Karpas-422 (cell line): Measurements from ENCODE around the gene AVP. TPM values are rescaled to one million over a fixed set of nuclear protein-coding genes. Genes with fewer than 3 reads are reported as not detected.
A peak's percentile ranks its signal among the peaks of the same experiment; 100 is the strongest.
"Not testable (repeated sequence)": the region's sequence is repeated elsewhere in the genome, so short reads cannot be mapped to it uniquely, and the experiment has no call there.

Experiments used
- DNase-seq: peaks from one replicate; pipeline ENCODE4 v3.0.0-alpha.2; 2015
- H2AFZ ChIP-seq: fragments of 200-600 bp; sonication (generic); 2 replicates; pipeline ENCODE4 v1.6.1; 2014; ENCODE audit warnings: antibody characterized with exemption, low read length, mixed read lengths
- H3K27ac ChIP-seq: fragments of 200-600 bp; sonication (generic); 2 replicates; pipeline ENCODE4 v1.5.1; 2014; ENCODE audit warnings: mild to moderate bottlenecking, low read length, moderate library complexity
- H3K27me3 ChIP-seq: fragments of 200-600 bp; sonication (generic); 2 replicates; pipeline ENCODE4 v1.6.1; 2014; ENCODE audit warnings: low read length, mixed read lengths
- H3K36me3 ChIP-seq: fragments of 200-600 bp; sonication (generic); 2 replicates; pipeline ENCODE4 v1.6.1; 2014; ENCODE audit warnings: low read length, mixed read lengths; ENCODE audit not compliant: insufficient read depth
- H3K4me1 ChIP-seq: fragments of 200-600 bp; sonication (generic); 2 replicates; pipeline ENCODE4 v1.6.1; 2014; ENCODE audit warnings: mild to moderate bottlenecking, low read length, mixed read lengths
- H3K4me2 ChIP-seq: fragments of 200-600 bp; sonication (generic); 2 replicates; pipeline ENCODE4 v1.6.1; 2014; ENCODE audit warnings: low read length, low read depth, mild to moderate bottlenecking; ENCODE audit not compliant: poor library complexity, severe bottlenecking
- H3K4me3 ChIP-seq: fragments of 200-600 bp; sonication (generic); 2 replicates; pipeline ENCODE4 v1.5.1; 2014; ENCODE audit warnings: mild to moderate bottlenecking, antibody characterized with exemption, low read length, mixed read lengths
- H3K79me2 ChIP-seq: fragments of 200-600 bp; sonication (generic); 2 replicates; pipeline ENCODE4 v1.6.1; 2014; ENCODE audit warnings: mild to moderate bottlenecking, low read length, mixed read lengths
- H3K9ac ChIP-seq: fragments of 200-600 bp; sonication (generic); 2 replicates; pipeline ENCODE4 v1.6.0; 2014; ENCODE audit warnings: low read length
- H3K9me2 ChIP-seq: fragments of 200-600 bp; sonication (generic), shearing (Covaris generic); replicated peaks from 2 replicates; pipeline ENCODE4 v1.6.0; 2014; ENCODE audit warnings: mild to moderate bottlenecking, low read length, moderate library complexity; ENCODE audit not compliant: insufficient read depth
- H3K9me3 ChIP-seq: fragments of 300-700, 200-600 bp; sonication (generic); 2 replicates; pipeline ENCODE4 v1.6.1; 2014; ENCODE audit warnings: low read length, mixed read lengths
- H4K20me1 ChIP-seq: fragments of 200-600 bp; sonication (generic); 2 replicates; pipeline ENCODE4 v1.6.1; 2014; ENCODE audit warnings: mild to moderate bottlenecking, antibody characterized with exemption, low read length, low read depth; ENCODE audit not compliant: insufficient read depth
- total RNA-seq: library from RNA; depleted of rRNA; stranded (reverse); fragments of >200 nt; shearing (Covaris generic); gene quantifications from 2 replicates; pipeline ENCODE4 v1.2.3, GENCODE V29; 2014; ENCODE audit warnings: low replicate concordance

AVP gene
- total RNA-seq, 1 experiment from 2014 or later: not detected

- H3K36me3 ChIP-seq: no peaks in the 10 kb centered on the region
- H3K27ac ChIP-seq: no peak within 1 kb of the TSS
- no peak within 1 kb of the TSS for H2AFZ ChIP-seq
- no peaks in the 10 kb centered on the region for H3K79me2 ChIP-seq
- no peak for DNase-seq
- H3K9ac ChIP-seq: no peak within 1 kb of the TSS
- no peaks in the 10 kb centered on the region for H3K4me1 ChIP-seq
- no peak within 1 kb of the TSS for H3K4me2 ChIP-seq
- no peaks in the 10 kb centered on the region for H3K9me3 ChIP-seq
- H4K20me1 ChIP-seq: no peaks in the 10 kb centered on the region
- H3K9me2 ChIP-seq: no peaks in the 10 kb centered on the region
- no peaks in the 10 kb centered on the region for H3K27me3 ChIP-seq
- H3K4me3 ChIP-seq: no peak within 1 kb of the TSS
These were observed 12.7 kb downstream of the AVP start, which contains the start of gene OXT for GRCh38 chr20:3071610-3072529. Gene OXT (plus strand): TSS chr20:3071620. CDS start chr20:3071656, 36 bp downstream.

DNA sequence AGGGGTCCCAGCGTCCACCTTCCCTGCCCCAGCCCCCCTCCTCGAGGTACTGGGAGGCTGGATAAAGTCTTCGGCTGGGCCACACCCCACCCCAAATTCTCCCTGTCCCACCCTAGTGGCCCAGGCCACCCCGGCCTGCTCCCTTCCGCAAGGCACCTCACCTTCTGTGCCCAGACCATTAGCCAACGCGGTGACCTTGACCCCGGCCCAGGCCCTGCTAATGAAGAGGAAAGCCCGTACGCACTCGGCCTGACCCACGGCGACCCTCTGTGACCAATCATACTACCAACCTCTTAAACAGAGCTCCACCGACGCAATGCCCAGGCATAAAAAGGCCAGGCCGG is 13.3 kb downstream of the AVP start:
- Histone ChIP-seq H3K79me2 (no peaks in the 10 kb centered on the region), H3K4me2 (no peak overlapping the region), H3K27me3 (no peaks in the 10 kb centered on the region), H3K9me2 (no peaks in the 10 kb centered on the region), H2AFZ (no peak overlapping the region), H4K20me1 (no peaks in the 10 kb centered on the region), H3K4me1 (no peaks in the 10 kb centered on the region), H3K36me3 (no peaks in the 10 kb centered on the region), H3K27ac (no peak overlapping the region), H3K9ac (no peak overlapping the region), H3K9me3 (no peaks in the 10 kb centered on the region), H3K4me3 (no peak overlapping the region)
- no peak for DNase-seq

GRCh38 chr20:3070725-3071124 is 13.8 kb downstream of the AVP start:
- Histone ChIP-seq H4K20me1 (no peaks in the 10 kb centered on the region), H3K9me3 (no peaks in the 10 kb centered on the region), H3K4me3 (no peak overlapping the region), H3K9ac (no peak overlapping the region), H3K27ac (no peak overlapping the region), H3K4me2 (no peak overlapping the region), H3K36me3 (no peaks in the 10 kb centered on the region), H2AFZ (no peak overlapping the region), H3K27me3 (no peaks in the 10 kb centered on the region), H3K9me2 (no peaks in the 10 kb centered on the region), H3K79me2 (no peaks in the 10 kb centered on the region), H3K4me1 (no peaks in the 10 kb centered on the region)
- DNase-seq: no peak

DNA sequence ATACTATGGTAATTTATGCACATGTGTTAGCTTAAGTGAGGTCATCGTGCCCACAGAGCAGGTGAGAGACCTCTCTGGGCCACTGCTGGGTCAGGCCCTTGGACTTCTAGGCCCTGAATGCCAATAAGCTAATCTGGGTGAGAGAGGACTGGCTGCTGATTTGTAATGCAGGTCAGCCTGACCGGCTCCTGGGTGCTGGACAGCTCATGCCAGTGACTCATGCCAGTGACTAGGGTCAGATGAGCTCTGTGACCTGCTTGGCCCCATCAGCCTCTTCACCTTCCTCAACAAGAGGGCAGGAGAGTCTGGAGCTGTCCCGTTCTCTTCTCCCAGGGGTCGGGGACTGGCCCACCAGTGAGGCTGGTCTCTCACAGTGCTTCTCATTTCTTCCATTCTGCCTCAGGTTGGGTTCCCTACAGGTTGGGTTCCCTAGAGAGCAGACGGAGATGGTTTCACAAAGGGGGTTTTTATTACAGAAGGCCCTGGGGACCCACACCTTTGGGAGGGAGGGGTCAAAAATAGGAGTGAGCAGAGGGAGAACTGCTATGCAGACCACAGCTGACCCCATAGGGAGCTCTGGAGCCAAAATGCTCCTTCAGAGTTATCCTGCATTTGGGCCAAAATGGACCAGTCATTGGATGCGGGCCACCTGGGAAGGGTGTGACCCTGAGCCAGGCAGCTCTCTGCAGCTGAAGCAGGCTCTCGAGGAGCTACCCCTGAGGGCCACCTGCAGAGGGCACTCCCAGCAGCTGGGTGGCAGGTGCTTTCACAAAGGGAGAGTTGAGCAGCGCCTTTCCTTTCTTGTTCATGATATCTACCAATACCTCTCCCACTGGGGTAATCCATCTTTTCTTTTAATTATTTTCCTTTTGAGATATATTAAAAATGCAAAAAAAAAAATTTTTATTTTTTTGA is 15.3 kb downstream of the AVP start:
- Histone ChIP-seq H3K9me3 (no peaks in the 10 kb centered on the region), H3K9me2 (no peaks in the 10 kb centered on the region), H4K20me1 (no peaks in the 10 kb centered on the region), H3K27me3 (no peaks in the 10 kb centered on the region), H3K79me2 (no peaks in the 10 kb centered on the region), H3K4me1 (no peaks in the 10 kb centered on the region), H3K4me3 (no peak overlapping the region), H3K36me3 (no peaks in the 10 kb centered on the region), H3K9ac (no peak overlapping the region), H2AFZ (no peak overlapping the region), H3K4me2 (no peak overlapping the region), H3K27ac (no peak overlapping the region)
- peak; percentile 73 for DNase-seq

DNA sequence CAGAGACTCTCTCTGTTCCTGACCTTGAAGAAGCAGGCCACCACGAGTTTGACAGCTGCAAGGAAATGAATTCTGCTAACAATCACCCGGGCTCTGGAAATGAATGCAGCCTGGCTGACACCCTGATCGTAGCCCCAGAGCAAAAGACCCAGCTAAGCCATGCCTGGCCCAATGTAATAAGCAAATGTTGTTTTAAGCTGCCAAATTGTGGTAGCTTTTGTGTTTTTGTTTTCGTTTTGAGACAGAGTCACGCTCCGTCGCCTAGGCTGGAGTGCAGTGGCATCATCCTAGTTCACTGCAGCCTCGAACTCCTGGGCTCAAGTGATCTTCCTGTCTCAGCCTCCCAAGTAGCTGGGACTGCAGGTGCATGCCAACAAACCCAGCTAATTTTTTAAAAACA is 16.4 kb downstream of the AVP start:
- H3K9me3 ChIP-seq: no peaks in the 10 kb centered on the region
- H2AFZ ChIP-seq: no peak overlapping the region
- no peak overlapping the region for H3K4me2 ChIP-seq

DNA sequence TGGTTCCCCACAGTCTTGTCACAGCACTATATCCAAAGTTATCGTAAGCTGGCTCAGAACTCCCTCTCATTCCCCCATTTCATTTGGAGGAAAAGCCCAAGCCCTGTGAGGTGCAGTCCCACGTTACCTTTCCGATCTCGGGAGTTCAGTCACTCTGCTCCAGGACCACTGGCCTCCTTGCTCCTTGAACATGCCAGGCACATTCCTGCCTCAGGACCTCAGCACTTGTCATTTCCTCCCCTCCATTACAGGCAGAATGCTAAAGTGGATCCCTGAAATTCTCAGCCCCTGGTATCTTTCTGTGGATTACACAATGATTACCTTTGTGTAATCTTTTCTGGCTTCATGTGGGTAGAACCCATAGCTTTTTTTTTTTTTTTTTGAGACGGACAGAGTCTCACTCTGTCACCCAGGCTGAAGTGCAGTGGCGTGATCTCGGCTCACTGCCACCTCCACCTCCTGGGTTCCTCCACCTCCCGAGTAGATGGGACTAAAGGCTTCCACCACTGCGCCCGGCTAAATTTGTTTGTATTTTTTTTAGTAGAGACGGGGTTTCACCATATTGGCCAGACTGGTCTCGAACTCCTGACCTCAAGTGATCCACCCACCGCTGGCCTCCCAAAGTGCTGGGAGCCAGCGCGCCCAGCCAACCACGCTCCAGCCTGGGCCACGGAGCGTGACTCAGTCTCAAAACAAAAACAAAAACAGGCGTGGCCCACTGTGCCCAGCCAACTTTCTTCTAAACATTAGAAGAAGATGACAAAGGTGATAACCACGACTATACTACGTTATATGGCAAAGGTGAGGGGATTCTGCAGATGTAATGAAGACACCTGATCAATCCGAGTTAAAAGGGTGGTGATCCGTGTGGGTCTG is 17.1 kb downstream of the AVP start:
- no peak overlapping the region for H3K9ac ChIP-seq
- no peak overlapping the region for H3K4me2 ChIP-seq
- H3K79me2 ChIP-seq: no peaks in the 10 kb centered on the region
- H3K9me3 ChIP-seq: no peaks in the 10 kb centered on the region
- no peaks in the 10 kb centered on the region for H3K4me1 ChIP-seq
- H3K4me3 ChIP-seq: no peak overlapping the region
- DNase-seq: no peak
- no peaks in the 10 kb centered on the region for H3K9me2 ChIP-seq
- no peak overlapping the region for H3K27ac ChIP-seq
- H3K27me3 ChIP-seq: no peaks in the 10 kb centered on the region
- H4K20me1 ChIP-seq: no peaks in the 10 kb centered on the region
- H3K36me3 ChIP-seq: no peaks in the 10 kb centered on the region
- H2AFZ ChIP-seq: no peak overlapping the region

More for the DNA sequence above, 16.4 kb downstream of the AVP start:
- no peak overlapping the region for H3K27ac ChIP-seq
- H3K4me1 ChIP-seq: no peaks in the 10 kb centered on the region
- no peak for DNase-seq
- no peak overlapping the region for H3K9ac ChIP-seq
- no peaks in the 10 kb centered on the region for H3K79me2 ChIP-seq
- H3K9me2 ChIP-seq: no peaks in the 10 kb centered on the region
- no peaks in the 10 kb centered on the region for H4K20me1 ChIP-seq
- no peaks in the 10 kb centered on the region for H3K27me3 ChIP-seq
- H3K36me3 ChIP-seq: no peaks in the 10 kb centered on the region
- H3K4me3 ChIP-seq: no peak overlapping the region

- not testable (repeated sequence) for H3K9ac ChIP-seq, H2AFZ ChIP-seq, H3K27me3 ChIP-seq, H3K9me3 ChIP-seq, H3K79me2 ChIP-seq, H3K36me3 ChIP-seq, H3K9me2 ChIP-seq, H3K27ac ChIP-seq, H3K4me2 ChIP-seq, H3K4me1 ChIP-seq, H4K20me1 ChIP-seq, DNase-seq, H3K4me3 ChIP-seq
These were observed 20.4 kb downstream of the AVP start for GRCh38 chr20:3064119-3064518.
